DOHH2 (cell line): ENCODE results near the gene KLF8.

ENCODE experiments used
- CTCF ChIP-seq: fragments of 200-600 bp; sonication (generic); IDR thresholded peaks from one replicate; pipeline ENCODE4 v1.5.1; 2014; ENCODE audit warnings: antibody characterized with exemption, mild to moderate bottlenecking, low read depth, low read length; ENCODE audit not compliant: poor library complexity, severe bottlenecking
- EZH2phosphoT487 ChIP-seq: fragments of 200-600 bp; sonication (generic); IDR thresholded peaks from 2 replicates; pipeline ENCODE4 v1.6.1; 2017; ENCODE audit warnings: borderline replicate concordance, mild to moderate bottlenecking, antibody characterized with exemption, low read length, moderate library complexity, mixed read lengths

- TF ChIP-seq CTCF: no peak
- TF ChIP-seq EZH2phosphoT487: no peak
These were observed 5.2 kb upstream of the KLF8 start for GRCh38 chrX:56226980-56227379.
